AG10803 (cell line): Measurements from ENCODE around the gene CCNY.

Experiments used
- DNase-seq: peaks from one replicate; pipeline ENCODE4 v3.0.0; 2010; ENCODE audit warnings: low read depth
- H3K4me3 ChIP-seq: 2 replicates; pipeline ENCODE4 v1.5.1; 2011; ENCODE audit warnings: mild to moderate bottlenecking, low read length, control low read depth
- CTCF ChIP-seq: conservative IDR thresholded peaks from 2 replicates; pipeline ENCODE4 v1.5.1; 2011; ENCODE audit warnings: mild to moderate bottlenecking, low read length, control low read depth, inconsistent platforms

Gene CCNY

GRCh38 chr10:35487336-35488034, 151.2 kb downstream of the CCNY start:
- no peak for TF ChIP-seq CTCF
- H3K4me3 ChIP-seq = no peak overlapping the region
- peak; percentile 29 for DNase-seq

- TF ChIP-seq CTCF = no peak
- H3K4me3 ChIP-seq = no peak overlapping the region
- no peak for DNase-seq
Measured at GRCh38 chr10:35488228-35488627, 151.9 kb downstream of the CCNY start.

GRCh38 chr10:35492386-35493195, 156.3 kb downstream of the CCNY start:
- DNase-seq = no peak
- H3K4me3 ChIP-seq = no peak overlapping the region
- no peak for TF ChIP-seq CTCF

- no peak for DNase-seq
- no peak overlapping the region for H3K4me3 ChIP-seq
- TF ChIP-seq CTCF = no peak
Measured at GRCh38 chr10:35493196-35494118, 157.1 kb downstream of the CCNY start.

GRCh38 chr10:35495521-35496119, 159.3 kb downstream of the CCNY start:
- TF ChIP-seq CTCF = no peak
- DNase-seq = peak; percentile 41

GRCh38 chr10:35497909-35498308, 161.6 kb downstream of the CCNY start:
- H3K4me3 ChIP-seq = no peak overlapping the region
- TF ChIP-seq CTCF = no peak
- DNase-seq = no peak

More at GRCh38 chr10:35495521-35496119, 159.3 kb downstream of the CCNY start:
- no peak overlapping the region for H3K4me3 ChIP-seq
